ENCODE measurements around the gene ERCC6L.

The ERCC6L gene

DNA sequence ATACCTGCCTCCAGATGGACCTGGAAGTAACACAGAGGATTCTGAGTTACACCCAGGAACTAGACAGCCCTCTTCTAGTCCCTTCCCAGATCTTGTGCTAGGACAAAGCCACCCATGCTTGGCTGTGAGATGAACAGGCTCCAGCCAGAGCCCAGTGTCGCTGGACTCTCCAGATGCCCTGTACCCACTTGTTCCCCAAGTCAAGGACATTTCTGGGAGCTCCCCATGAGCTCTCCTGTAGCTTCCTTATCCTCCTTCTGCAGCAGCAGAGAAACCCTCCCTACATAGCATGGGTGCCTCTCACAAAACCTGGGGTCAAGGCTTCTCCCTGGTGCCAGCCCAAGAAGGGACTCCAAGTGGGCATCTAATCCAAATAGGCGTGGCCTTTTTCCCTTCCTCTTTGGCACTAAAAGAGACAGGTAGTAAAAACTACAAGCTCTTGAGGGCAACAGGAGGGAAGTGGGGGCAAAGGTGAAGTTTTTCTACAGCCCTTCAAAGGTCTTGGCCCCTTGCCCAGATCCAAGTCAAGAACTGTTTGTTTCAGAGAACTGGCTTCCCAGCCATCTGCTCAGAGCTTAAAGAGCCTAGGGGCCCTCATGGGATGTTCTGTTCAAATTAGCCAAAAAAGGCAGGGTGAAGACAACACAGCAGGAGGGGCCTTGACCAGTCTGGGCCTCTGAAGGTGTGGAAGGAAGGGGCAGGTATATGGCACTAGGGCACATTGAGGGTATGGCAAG lies 8.5 kb upstream of the ERCC6L start:
- no peak overlapping the region for H2AFZ ChIP-seq (ENCODE audit: low read depth, low read length)
- H4K20me1 ChIP-seq (ENCODE audit: insufficient read depth, low read length) = no peaks in the 10 kb centered on the region
- no peaks in the 10 kb centered on the region for H3K36me3 ChIP-seq (ENCODE audit: insufficient read depth, low read length)
- no peaks in the 10 kb centered on the region for H3K4me1 ChIP-seq (ENCODE audit: insufficient read depth, low read length)
- ATAC-seq (ENCODE audit: insufficient read depth, low read depth) = no peak
- no peak overlapping the region for H3K27ac ChIP-seq (ENCODE audit: low read length)
- no peaks in the 10 kb centered on the region for H3K79me2 ChIP-seq (ENCODE audit: insufficient read depth, low read length)
- no peak for DNase-seq
- no peak overlapping the region for H3K9ac ChIP-seq (ENCODE audit: low read depth, low read length)
- H3K9me3 ChIP-seq (ENCODE audit: insufficient read depth, low read length, severe bottlenecking) = no peaks in the 10 kb centered on the region
- H3K4me2 ChIP-seq (ENCODE audit: insufficient read depth, low read length) = no peak overlapping the region
- H3K4me3 ChIP-seq (ENCODE audit: low read depth in 1 of 2, low read length in 2 of 2) = no peak overlapping the region
- no peak for TF ChIP-seq EZH2 (IDR thresholded peaks at IDR 0.05; ENCODE audit: borderline replicate concordance, low read depth, low read length, severe bottlenecking)
- TF ChIP-seq, protein P1, sequence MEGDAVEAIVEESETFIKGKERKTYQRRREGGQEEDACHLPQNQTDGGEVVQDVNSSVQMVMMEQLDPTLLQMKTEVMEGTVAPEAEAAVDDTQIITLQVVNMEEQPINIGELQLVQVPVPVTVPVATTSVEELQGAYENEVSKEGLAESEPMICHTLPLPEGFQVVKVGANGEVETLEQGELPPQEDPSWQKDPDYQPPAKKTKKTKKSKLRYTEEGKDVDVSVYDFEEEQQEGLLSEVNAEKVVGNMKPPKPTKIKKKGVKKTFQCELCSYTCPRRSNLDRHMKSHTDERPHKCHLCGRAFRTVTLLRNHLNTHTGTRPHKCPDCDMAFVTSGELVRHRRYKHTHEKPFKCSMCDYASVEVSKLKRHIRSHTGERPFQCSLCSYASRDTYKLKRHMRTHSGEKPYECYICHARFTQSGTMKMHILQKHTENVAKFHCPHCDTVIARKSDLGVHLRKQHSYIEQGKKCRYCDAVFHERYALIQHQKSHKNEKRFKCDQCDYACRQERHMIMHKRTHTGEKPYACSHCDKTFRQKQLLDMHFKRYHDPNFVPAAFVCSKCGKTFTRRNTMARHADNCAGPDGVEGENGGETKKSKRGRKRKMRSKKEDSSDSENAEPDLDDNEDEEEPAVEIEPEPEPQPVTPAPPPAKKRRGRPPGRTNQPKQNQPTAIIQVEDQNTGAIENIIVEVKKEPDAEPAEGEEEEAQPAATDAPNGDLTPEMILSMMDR (IDR thresholded peaks at IDR 0.05; ENCODE audit: borderline replicate concordance, extremely low read depth, low read length, poor library complexity, severe bottlenecking) = no peak
- no peaks in the 10 kb centered on the region for H3K27me3 ChIP-seq (ENCODE audit: insufficient read depth, low read length, poor library complexity)

DNA sequence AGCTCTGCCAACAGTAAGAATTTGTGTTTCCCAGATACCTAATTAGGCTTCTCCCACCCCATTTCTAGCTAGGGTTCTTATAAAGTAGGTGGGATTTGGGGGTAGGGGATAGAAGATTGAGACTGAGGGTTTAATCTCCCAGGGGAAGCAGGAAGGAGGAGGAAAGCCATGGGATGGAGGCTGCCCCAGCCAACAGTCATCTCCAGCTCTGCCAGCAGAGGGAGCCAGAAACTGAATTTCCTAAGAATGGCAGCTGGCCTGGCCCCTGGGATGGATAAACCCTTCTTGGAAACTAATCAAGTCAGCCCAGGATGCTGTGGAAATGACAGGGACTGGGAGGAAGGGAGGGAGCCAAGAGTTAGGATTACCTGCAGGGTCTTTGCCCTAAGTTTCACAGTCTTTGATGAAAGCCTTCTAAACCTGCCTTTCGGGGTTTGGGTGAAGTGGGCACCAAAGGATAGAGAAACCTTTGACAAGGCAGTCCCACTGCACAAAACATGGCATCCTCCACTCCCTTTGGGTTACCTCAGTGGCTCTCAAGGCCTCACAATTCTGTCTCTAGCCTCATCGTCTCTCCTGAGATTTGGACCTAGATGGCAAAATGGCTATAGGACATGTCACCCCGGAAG lies 6.7 kb upstream of the ERCC6L start:
- H4K20me1 ChIP-seq (ENCODE audit: insufficient read depth, low read length) = no peaks in the 10 kb centered on the region
- H3K4me2 ChIP-seq (ENCODE audit: insufficient read depth, low read length) = no peak overlapping the region
- H3K9me3 ChIP-seq (ENCODE audit: insufficient read depth, low read length, severe bottlenecking) = no peaks in the 10 kb centered on the region
- no peak overlapping the region for H2AFZ ChIP-seq (ENCODE audit: low read depth, low read length)
- H3K36me3 ChIP-seq (ENCODE audit: insufficient read depth, low read length) = no peaks in the 10 kb centered on the region
- peak; percentile 48 for DNase-seq
- TF ChIP-seq EZH2 (IDR thresholded peaks at IDR 0.05; ENCODE audit: borderline replicate concordance, low read depth, low read length, severe bottlenecking) = no peak
- TF ChIP-seq, protein P1 (IDR thresholded peaks at IDR 0.05; ENCODE audit: borderline replicate concordance, extremely low read depth, low read length, poor library complexity, severe bottlenecking) = peak; percentile 74
- no peaks in the 10 kb centered on the region for H3K4me1 ChIP-seq (ENCODE audit: insufficient read depth, low read length)
- ATAC-seq (ENCODE audit: insufficient read depth, low read depth) = peak; percentile 69
- no peak overlapping the region for H3K27ac ChIP-seq (ENCODE audit: low read length)
- no peaks in the 10 kb centered on the region for H3K27me3 ChIP-seq (ENCODE audit: insufficient read depth, low read length, poor library complexity)
- no peaks in the 10 kb centered on the region for H3K79me2 ChIP-seq (ENCODE audit: insufficient read depth, low read length)
- no peak overlapping the region for H3K4me3 ChIP-seq (ENCODE audit: low read depth in 1 of 2, low read length in 2 of 2)
- H3K9ac ChIP-seq (ENCODE audit: low read depth, low read length) = no peak overlapping the region

DNA sequence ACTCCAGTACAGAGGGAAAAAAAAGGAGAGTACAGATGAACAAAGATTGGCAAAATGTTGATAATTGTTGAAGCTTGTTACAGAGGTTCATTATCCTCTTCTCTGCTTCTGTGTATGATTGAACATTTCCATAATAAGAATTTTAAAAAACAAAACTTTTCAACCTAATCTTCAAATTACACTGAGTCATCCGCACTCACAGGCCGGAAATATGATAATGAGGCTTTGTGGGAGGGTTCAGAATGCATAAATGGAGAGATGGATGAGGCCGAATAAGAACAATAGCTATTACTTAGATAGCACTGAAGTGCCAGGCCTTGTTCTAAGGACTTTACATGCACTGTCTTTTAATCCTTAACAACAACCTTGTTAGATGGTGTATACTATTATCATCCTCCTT lies 4.6 kb upstream of the ERCC6L start:
- ATAC-seq (ENCODE audit: insufficient read depth, low read depth) = no peak
- Histone ChIP-seq H3K79me2 (ENCODE audit: insufficient read depth, low read length) (peaks cover 3% of the 10 kb centered on the region), H3K9me3 (ENCODE audit: insufficient read depth, low read length, severe bottlenecking) (no peaks in the 10 kb centered on the region), H3K27ac (ENCODE audit: low read length) (no peak overlapping the region), H3K27me3 (ENCODE audit: insufficient read depth, low read length, poor library complexity) (no peaks in the 10 kb centered on the region), H2AFZ (ENCODE audit: low read depth, low read length) (no peak overlapping the region), H3K4me2 (ENCODE audit: insufficient read depth, low read length) (no peak overlapping the region), H4K20me1 (ENCODE audit: insufficient read depth, low read length) (no peaks in the 10 kb centered on the region), H3K4me3 (ENCODE audit: low read depth in 1 of 2, low read length in 2 of 2) (no peak overlapping the region), H3K4me1 (ENCODE audit: insufficient read depth, low read length) (peaks cover 5% of the 10 kb centered on the region), H3K9ac (ENCODE audit: low read depth, low read length) (no peak overlapping the region), H3K36me3 (ENCODE audit: insufficient read depth, low read length) (no peaks in the 10 kb centered on the region)
- no peak for TF ChIP-seq EZH2 (IDR thresholded peaks at IDR 0.05; ENCODE audit: borderline replicate concordance, low read depth, low read length, severe bottlenecking)
- DNase-seq = no peak

DNA sequence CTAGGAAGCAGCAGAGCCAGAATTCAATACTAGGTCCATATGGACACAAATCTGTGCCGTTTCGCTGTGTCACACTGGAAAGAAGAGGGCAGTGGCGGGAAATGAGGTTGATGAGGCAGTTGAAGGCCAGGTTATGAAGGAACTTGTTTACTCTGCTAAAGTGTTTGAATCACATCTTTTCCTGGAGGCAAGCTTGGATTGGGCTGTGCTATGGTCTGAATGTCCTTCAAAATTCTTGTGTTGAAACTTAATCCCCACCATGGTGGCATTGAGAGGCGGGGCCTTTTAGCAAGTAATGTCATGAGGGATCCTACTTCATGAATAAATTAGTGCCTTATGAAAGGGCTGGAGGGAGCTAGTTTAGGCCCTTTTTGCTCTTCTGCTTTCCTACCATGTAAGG lies 2.1 kb upstream of the ERCC6L start:
- no peak for DNase-seq
- Histone ChIP-seq H2AFZ (ENCODE audit: low read depth, low read length) (no peak overlapping the region), H3K36me3 (ENCODE audit: insufficient read depth, low read length) (peaks cover 8% of the 10 kb centered on the region; the same call in 1 of the 2 replicates), H3K79me2 (ENCODE audit: insufficient read depth, low read length) (peaks cover 25% of the 10 kb centered on the region), H3K9me3 (ENCODE audit: insufficient read depth, low read length, severe bottlenecking) (no peaks in the 10 kb centered on the region), H3K27ac (ENCODE audit: low read length) (no peak overlapping the region), H4K20me1 (ENCODE audit: insufficient read depth, low read length) (no peaks in the 10 kb centered on the region), H3K27me3 (ENCODE audit: insufficient read depth, low read length, poor library complexity) (no peaks in the 10 kb centered on the region), H3K4me3 (ENCODE audit: low read depth in 1 of 2, low read length in 2 of 2) (no peak overlapping the region), H3K9ac (ENCODE audit: low read depth, low read length) (no peak overlapping the region), H3K4me2 (ENCODE audit: insufficient read depth, low read length) (no peak overlapping the region), H3K4me1 (ENCODE audit: insufficient read depth, low read length) (peaks cover 19% of the 10 kb centered on the region)
- ATAC-seq (ENCODE audit: insufficient read depth, low read depth) = no peak
- TF ChIP-seq EZH2 (IDR thresholded peaks at IDR 0.05; ENCODE audit: borderline replicate concordance, low read depth, low read length, severe bottlenecking) = no peak
- TF ChIP-seq, protein P1 (IDR thresholded peaks at IDR 0.05; ENCODE audit: borderline replicate concordance, extremely low read depth, low read length, poor library complexity, severe bottlenecking) = no peak

All from DND-41 (cell line).